ENCODE data around the gene MAPK7.

- TF ChIP-seq CTCF (IDR thresholded peaks at IDR 0.05) (no peak), ZFX (IDR thresholded peaks at IDR 0.05; ENCODE audit: borderline replicate concordance) (no peak)
Observed at GRCh38 chr17:19361326-19361725, 17.0 kb upstream of the MAPK7 start.
